Measurements from ENCODE around the gene MRTFB.

Gene MRTFB

DNA sequence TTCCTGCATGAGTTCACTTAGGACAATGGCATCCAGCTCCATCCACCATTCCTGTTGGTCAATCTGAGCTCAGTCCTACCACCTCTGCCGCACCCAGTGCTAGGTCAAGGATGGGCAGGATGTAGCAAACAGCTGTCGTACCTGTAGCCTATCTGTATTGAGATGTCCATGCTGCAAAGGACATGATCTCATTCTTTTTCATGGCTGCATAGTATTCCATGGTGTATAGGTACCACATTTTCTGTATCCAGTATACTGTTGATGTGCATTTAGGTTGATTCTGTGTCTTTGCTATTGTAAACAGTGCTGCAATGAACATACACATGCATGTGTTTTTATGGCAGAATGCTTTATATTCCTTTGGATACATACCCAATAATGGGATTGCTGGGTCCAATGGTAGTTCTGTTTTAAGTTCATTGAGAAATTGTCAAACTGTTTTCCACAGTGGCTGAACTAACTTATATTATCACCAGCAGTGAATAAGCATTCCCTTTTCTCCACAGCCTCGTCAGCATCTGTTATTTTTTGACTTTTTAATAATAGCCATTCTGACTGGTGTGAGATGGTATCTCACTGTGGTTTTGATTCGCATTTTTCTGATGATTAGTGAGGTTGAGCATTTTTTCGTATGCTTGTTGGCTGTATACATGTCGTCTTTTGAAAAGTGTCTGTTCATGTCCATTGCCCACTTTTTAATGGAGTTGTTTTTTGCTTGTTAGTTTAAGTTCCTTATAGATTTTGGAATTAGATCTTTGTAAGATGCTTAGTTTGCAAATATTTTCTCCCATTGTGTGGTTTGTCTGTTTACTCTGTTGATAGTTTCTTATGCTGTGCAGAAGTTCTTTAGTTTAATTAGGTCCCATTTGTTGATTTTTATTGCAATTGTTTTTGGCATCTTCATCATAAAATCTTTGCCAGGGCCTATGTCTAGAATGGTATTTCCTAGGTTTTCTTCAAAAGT is 7.2 kb upstream of the MRTFB start:
- FAIRE-seq (no peak), DNase-seq (ENCODE audit: insufficient read length, low spot score) (no peak)

DNA sequence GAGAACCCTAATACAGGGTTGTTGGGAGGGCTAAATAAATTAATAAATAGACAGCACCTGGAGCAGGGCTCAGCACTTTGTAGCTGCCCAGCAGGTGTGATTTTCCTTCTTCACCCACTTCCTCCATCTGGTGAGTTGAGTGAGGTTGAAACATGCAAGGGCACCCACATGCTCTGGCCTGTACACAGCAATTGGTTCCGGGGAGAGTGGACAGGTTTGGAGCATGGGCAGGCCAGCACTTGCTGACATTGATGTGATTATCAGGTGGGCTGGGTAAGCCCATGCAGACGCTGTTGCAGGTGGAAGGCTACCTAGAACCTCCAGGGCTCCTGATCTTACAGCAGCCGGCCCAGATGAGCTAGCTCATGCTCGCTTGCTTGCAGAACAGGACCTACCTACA is 1.3 kb upstream of the MRTFB start:
- FAIRE-seq (no peak), DNase-seq (ENCODE audit: insufficient read length, low spot score) (no peak)

DNA sequence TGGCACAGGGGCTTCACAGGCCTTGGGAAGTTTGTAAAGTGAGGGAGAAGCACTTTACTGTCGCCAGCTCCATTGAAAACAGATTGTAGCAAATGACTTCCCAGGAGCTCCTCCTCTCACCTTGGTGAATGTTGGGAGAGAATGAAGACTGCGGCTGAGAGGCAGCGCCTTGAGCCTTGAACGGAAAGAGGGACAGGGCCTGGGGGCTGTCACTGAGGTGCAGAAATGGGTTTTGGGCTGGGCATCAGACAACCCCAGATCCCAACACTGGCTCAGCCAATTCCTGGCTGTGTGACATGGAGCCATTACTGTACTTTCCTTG is 603 bp upstream of the MRTFB start:
- DNase-seq (ENCODE audit: insufficient read length, low spot score) (no peak), FAIRE-seq (no peak)

DNA sequence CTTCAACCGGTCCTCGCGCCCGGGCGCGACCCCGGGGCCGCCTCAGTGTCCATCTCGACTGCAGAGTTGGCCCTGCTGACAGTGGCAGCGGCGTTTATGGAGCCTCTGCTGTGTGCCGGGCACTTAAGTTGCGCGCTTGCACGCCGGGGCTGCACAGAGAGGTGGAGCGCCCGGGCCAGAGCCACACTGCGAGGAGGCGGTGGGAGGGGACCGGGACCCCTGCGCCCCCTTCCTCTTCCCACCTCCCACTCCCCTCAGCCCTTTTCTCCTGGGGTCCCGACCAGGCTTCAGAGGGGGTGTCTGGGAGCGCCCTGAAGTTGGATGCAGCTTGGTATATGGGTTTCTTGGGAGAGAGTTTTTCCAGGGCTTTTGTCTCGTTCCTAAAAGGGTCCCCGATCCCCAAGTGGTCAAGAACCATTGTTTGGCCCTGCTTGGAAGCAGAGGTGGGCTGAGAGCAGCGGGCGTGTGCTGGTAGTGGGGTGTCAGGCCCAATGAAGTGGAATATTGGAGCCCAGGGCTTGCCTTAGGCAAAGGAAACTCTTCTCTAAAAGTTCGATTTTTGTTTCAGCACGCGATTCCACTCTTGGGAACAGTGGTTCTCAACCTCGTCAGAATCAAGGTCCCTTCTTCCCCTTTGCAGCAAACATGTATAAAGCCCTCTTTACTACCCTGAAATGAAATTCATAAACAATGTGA is 605 bp downstream of the MRTFB start:
- peak; percentile 11 for FAIRE-seq

DNA sequence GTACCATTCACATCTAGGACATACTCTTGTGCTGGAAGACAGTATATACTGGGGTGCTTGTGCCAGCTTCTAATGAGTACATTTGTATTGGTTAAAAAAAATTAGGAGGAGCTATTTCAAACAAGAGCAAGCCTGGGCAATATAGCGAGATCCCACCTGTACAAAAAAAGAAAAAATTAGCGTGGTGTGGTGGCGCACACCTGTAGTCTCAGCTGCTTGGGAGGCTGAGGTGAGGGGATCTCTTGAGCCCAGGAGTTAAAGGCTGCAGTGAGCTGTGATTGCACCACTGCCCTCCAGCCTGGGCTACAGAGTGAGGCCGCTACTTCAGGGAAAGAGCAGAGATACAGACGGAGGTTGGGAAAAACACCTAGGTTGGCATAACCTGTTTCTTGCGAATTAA is 1.2 kb downstream of the MRTFB start:
- DNase-seq (ENCODE audit: insufficient read length, low spot score) (no peak), FAIRE-seq (no peak)

More for the DNA sequence above, 605 bp downstream of the MRTFB start:
- no peak for DNase-seq (ENCODE audit: insufficient read length, low spot score)

DNA sequence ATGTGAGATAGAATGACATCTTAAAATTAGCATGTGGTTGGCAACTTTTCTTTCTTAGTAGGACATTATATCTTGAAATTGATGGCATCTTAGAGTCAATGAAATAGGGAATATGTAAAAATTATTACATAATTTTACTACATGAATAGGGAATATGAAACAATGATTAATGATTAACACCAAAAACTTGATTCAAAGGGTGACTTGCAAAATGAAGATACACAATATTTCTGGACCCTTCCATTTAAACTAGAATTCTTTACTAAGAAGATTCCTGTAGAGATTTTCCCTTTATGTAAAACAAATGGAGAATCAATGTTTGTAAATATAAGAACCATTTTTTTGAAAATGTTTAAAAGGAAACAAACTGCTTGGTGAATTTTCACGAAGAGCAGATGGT is 3.4 kb downstream of the MRTFB start:
- DNase-seq (ENCODE audit: insufficient read length, low spot score) (no peak), FAIRE-seq (no peak)

DNA sequence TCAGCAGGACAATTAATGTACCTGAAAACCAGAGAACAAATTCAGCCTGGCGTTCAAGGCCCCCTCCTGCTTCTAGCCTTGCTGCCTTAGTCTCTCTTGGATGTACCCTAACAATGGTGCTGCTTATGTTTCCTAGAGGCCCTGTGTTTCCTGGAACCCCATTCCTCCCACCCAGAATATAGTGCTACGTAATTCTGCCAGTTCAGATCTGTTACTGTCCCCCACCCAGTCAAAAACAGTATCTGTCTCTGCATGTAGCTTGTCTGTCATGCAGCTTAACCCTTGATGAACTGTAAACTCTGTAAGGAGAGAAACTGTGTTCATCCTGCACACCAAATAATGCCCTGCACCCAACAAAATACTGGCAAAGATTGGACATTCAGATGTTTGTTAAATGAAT is 6.8 kb downstream of the MRTFB start:
- DNase-seq (ENCODE audit: insufficient read length, low spot score), result no peak
- FAIRE-seq, result no peak

DNA sequence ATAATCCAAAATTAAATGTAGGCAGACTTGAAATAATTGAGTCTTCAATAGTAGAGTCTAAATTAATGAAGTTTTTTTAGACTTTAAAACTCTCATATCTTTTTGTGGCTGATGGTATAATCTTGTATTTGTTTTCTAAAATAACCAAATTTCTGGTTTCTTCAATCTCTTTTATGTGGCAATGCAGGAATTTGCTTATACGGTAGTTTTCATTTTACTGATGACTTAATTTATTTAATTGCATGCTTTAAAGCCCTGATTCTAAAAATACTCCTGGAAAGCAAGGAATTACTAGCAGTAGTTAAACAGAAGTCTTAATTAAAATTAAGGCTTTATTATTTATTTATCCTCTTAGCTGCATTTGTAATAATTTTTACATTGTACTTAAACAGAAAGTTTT is 15.4 kb downstream of the MRTFB start:
- FAIRE-seq, result no peak
- no peak for DNase-seq (ENCODE audit: insufficient read length, low spot score)

DNA sequence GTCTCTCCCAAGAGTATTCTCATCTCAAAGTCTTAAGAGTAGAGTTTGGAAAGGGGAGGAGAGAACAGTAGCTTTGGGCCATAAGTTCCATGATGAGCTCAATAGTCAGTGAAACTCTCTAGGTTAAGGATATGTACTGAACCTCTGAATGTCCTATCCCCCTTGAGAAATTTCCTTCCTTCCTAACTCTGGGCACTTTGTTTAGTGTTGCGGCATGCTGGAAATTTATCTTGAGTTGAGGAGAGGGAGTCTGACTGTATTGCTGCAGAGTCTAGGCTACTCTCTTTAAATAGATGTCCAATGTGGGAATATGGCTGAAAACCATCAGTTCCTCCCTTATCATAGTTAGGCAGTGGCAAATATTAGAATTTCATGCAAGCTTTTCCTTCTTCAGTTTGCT is 16.1 kb downstream of the MRTFB start:
- no peak for DNase-seq (ENCODE audit: insufficient read length, low spot score)
- no peak for FAIRE-seq

DNA sequence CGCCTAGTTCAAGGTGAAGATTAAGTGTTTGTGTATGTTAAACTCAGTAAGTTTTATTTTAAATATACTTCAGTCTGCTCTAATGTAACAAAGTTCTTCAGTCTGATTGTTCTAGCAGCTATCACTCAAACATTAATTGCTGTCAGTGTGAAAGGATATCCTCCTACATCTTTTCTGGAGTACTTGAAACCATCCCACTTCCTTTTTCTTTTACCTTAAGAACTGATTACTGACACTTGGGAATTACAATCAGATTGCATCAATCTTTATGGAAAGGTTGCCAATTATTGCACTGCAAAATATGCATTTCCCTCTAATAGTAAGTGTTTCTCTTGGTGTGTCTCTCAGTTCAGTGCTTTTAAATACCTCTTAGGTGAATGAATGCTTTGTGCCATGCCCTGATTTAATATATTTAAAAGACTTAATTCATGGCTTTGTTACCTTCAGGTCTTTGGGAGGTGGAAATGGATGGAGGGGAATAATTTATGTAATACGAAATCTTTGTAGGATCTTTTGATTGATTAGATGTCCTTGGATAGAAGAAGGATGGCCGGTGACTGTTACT is 16.6 kb downstream of the MRTFB start:
- DNase-seq (ENCODE audit: insufficient read length, low spot score) (no peak), FAIRE-seq (no peak)

DNA sequence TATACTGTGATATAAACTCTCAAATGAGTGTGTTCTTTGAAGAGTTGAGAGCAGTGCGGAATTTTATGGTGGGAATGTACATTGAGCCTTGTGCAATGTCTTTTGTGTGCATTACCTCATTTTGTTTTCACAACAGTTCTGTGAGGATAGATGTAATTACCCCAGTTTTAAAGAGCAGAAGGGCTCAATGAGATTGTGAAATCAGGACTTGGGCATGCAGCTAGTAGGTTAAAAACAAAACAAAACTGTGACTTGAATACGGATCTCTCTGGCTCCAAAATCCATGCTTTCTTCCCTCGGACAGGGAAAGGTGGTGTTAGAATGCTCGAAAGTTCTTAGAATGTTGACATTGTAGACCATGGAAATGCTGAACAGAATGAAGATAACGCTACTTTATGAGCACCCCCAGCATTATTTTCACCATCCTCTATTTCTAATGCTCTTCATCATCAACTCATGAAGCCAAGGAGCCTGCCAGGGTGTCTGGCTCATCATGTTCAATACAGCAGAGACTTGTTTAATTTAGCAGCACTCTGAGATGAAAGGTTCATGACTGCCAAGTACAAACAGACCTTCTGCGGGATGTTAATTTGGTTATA is 17.1 kb downstream of the MRTFB start:
- no peak for DNase-seq (ENCODE audit: insufficient read length, low spot score)
- FAIRE-seq, result peak; percentile 42

DNA sequence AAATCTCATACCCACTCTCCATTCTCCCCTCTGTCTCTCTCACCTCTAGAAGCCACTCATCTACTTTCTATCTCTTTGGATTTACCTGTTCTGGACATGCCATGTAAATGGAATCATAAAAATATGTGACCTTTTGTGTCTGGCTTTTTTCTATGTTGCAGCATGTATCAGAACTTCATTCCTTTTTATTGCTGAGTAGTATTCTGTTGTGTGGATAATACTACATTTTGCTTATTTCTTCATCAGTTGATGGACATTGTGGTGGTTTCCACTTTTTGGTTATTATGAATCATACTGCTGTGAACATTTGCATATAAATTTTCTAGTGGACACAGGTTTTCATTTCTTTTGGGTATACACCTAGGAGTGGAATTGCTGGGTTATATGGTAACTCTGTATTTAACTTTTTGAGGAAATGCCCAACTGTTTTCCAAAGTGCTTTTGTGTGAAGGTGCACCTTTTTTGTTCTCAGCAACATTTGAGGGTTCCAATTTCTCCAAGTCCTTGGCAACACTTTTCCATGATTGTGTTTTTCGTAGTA is 18.2 kb downstream of the MRTFB start:
- DNase-seq (ENCODE audit: insufficient read length, low spot score) (no peak), FAIRE-seq (no peak)

DNA sequence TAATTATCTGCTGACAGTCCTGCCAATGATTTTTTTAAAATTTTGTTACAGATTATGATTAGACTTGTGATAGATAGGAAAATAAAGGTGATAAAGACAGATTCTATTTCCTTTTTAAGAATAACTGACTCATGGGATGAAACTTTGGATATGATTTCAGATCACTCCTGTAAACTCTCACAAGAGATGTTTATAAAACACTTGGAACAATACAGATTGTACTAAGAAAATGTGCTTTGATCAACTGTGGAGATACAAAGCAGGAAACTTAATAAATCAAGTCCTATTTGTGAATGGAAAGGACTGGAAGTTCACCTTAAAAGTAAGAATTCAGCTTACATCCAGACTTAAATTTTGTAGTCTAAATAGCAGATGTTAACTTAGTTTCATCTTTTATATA is 21.4 kb downstream of the MRTFB start:
- no peak for DNase-seq (ENCODE audit: insufficient read length, low spot score)
- FAIRE-seq, result no peak

DNA sequence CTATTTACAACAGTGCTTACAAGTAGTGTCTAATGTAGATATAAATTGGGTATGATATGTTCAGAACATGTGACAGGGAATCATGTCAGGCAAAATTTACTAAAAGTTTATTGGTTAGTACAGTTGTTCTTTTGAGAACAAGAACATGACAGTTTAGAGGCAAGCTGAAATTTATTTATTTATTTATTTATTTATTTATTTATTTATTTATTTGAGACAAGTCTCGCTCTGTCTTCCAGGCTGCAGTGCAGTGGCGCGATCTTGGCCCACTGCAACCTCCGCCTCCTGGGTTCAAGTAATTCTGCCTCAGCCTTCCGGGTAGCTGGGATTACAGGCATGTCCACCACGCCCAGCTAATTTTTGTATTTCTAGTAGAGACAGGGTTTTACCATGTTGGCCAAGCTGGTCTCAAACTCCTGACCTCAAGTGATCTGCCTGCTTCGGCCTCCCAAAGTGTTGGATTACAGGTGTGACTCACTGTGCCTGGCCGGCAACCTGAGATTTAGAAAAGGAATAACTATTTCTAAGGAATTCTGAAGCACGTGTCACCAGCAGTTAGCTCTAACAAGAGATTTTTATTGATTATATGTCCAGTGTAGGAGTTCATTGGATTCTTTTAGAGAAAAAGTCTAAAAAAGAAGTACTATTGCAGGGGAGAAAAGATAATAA is 24.9 kb downstream of the MRTFB start:
- no peak for DNase-seq (ENCODE audit: insufficient read length, low spot score)
- FAIRE-seq, result no peak

DNA sequence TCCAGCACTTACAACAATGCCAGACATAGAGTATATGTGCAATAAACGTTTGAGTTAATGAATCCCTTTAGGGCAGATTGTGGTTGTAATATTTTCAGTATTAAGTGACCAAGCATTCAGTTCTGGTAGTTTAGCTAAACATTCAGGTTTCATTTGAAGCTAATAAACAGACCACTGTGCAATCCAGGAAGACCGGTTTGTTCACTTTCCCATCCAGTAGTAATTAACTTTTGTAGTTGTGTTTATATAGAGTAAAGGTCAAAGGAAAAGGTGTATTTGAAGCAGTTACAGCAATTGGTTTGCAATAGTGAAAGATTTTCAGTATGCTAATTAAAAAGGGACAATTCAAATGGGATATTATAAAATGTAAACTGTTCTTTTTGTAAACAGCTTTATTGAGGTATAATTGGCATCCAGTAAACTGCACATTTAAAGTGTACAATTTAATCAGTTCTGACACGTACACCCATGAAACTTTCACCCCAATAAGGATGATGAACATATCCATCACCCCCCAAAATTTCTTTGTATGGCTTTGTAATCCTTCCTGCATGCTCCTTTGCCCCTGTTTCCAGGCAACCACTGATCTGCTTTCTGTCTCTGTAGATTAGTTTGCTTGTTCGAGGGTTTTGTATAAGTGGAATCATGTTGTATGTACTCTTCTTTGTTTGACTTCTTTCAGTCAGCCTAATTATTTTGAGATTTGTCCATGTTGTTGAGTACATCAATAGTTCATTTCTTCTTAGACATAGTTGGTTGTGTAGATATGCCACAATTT is 26.3 kb downstream of the MRTFB start:
- no peak for FAIRE-seq
- DNase-seq (ENCODE audit: insufficient read length, low spot score), result no peak

DNA sequence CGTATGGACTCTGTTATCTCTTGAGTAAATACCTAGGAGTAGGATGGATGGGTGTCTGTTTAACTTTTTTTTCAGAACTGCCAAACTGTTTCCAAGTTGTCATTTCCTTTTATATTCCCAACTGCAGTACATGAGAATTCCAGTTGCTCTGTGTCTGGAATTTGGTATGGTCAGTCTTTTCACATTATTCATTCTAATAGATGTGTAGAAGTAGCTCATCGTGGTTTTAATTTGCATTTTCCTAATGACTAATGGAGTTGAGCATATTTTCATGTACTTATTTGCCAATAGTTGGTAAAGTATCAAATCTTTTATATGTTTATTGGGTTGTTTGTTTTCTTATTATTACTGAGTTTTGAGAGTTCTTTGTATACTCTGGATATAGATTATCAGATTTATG is 27.0 kb downstream of the MRTFB start:
- no peak for FAIRE-seq
- no peak for DNase-seq (ENCODE audit: insufficient read length, low spot score)

DNA sequence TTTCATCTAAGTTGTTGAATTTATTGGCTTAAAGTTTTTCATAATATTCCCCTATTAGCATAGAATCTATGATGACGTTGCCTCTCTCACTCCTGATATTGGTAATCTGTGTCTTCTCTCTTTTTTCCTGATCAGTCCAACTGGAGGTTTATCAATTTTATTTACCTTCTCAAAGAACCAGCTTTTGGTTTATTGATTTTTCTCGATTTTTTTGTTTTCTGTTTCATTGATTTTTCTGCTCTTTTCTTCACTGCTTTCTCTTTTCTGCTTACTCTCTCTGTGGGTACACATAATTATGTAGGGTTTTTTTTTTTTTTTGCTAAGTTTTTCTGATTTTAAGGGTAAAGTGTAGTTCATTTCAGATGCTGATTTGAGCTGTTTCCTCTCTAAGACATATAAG is 29.7 kb downstream of the MRTFB start:
- FAIRE-seq, result no peak
- no peak for DNase-seq (ENCODE audit: insufficient read length, low spot score)

DNA sequence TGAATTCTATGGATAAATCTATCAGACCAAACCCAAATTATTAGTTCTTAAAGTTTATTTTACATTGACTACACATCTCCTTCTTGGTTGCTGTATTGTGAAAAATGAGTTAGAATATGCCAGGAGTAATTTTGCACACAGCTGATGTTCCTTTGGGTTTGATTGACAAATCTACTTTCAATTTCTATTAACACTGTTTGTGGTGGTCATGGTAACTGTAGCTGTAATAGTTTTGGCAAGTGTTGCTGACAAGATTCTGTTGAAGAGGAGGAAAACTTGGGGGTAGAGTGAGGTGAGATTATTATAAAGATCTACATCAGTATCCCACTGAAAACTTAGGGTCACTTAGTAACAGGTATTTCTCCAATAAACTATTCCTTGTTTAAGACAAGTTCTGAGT is 30.3 kb downstream of the MRTFB start:
- DNase-seq (ENCODE audit: insufficient read length, low spot score) (peak; percentile 9), FAIRE-seq (no peak)

DNA sequence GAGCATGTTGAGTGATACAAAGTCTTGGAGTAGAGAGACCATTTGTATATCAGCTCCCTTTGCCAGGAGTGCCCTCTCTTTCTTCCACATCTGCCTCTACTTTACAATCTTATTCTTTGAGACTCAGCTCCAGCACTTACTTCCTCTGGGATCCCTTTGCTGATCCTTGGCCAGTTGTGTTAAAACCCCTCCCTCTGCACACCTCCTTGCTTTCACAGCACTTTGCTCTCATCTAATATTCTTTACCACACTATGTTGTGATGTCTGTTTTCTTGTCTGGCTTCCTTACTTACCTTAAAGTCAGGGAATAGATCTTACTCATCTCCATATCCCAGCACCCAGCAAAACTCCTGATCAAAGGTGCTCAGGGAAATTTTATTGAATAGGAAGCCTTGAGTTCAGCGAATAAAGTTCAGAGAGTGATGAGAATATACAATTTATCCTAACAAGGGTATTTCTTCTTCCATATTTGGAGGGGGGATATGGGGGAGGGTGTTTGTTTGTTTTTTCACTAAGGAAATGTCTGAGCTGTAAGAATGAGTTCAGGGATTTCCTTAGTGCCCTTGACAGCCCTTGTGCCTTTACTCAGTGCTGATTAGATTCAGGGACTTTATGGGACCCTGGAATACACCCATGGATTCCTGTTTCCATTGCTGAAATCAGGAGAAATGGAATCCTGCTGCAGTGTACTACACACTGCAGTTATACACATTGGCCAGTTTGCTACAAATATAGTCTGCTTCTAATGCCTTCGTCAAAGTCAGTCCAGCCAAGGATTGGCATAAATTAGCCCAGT is 32.0 kb downstream of the MRTFB start:
- no peak for DNase-seq (ENCODE audit: insufficient read length, low spot score)
- peak; percentile 44 for FAIRE-seq
